Mammary epithelial cell (primary cell): Measurements from ENCODE around the gene SLC9C2.

Experiments used
- EZH2 ChIP-seq: IDR thresholded peaks from 2 replicates; pipeline ENCODE4 v1.6.1; 2012; ENCODE audit warnings: low read length, inconsistent platforms, borderline replicate concordance
- TF ChIP-seq, protein P1 (sequence below), 2 donors: IDR thresholded peaks in 1 of 2; conservative IDR thresholded peaks in 1 of 2; 2 replicates each; pipeline ENCODE4 v1.5.1; 2011 to 2012; ENCODE audit warnings: inconsistent platforms in 2 of 2, low read length in 2 of 2, mild to moderate bottlenecking in 2 of 2, control low read depth in 1 of 2, low read depth in 1 of 2; ENCODE audit not compliant: insufficient read depth in 1 of 2; ENCODE audit errors: extremely low read depth in 1 of 2

DNA sequence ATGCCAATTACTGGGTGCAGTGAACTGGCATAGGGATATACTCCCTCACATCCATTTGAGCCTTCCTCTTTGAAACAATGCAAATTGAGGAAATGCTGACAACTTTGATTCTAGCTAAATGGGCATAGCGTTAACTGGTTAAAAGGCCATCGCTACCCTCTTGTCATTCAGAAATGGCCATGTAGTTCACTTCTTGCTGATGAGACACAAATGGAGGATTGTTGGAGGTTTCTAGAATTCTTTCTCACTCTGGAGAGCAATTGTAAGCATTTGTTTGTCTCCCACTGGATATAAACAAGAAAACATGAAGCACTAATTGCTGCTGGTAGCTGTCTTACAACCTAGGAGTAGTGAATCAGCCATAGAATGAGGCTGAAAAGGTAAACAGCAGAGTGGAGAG is 111.4 kb downstream of the SLC9C2 start:
- TF ChIP-seq, protein P1, sequence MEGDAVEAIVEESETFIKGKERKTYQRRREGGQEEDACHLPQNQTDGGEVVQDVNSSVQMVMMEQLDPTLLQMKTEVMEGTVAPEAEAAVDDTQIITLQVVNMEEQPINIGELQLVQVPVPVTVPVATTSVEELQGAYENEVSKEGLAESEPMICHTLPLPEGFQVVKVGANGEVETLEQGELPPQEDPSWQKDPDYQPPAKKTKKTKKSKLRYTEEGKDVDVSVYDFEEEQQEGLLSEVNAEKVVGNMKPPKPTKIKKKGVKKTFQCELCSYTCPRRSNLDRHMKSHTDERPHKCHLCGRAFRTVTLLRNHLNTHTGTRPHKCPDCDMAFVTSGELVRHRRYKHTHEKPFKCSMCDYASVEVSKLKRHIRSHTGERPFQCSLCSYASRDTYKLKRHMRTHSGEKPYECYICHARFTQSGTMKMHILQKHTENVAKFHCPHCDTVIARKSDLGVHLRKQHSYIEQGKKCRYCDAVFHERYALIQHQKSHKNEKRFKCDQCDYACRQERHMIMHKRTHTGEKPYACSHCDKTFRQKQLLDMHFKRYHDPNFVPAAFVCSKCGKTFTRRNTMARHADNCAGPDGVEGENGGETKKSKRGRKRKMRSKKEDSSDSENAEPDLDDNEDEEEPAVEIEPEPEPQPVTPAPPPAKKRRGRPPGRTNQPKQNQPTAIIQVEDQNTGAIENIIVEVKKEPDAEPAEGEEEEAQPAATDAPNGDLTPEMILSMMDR (conservative IDR thresholded peaks at IDR 0.05 in 1 of 2, IDR thresholded peaks at IDR 0.05 in 1 of 2; ENCODE audit: extremely low read depth in 1 of 2, insufficient read depth in 1 of 2, low read depth in 1 of 2, low read length in 2 of 2): no peak
- TF ChIP-seq EZH2: no peak
